NAMALWA (cell line): ENCODE measurements around the gene LAMC1.

ENCODE experiments used
- DNase-seq: peaks from one replicate; pipeline ENCODE4 v3.0.0-alpha.2; 2015; ENCODE audit warnings: low spot score

LAMC1 gene

GRCh38 chr1:183193963-183194525 lies 170.8 kb downstream of the LAMC1 start:
- DNase-seq = no peak

GRCh38 chr1:183194527-183195141 lies 171.4 kb downstream of the LAMC1 start:
- peak; percentile 49 for DNase-seq

GRCh38 chr1:183195142-183195574 lies 171.9 kb downstream of the LAMC1 start:
- no peak for DNase-seq
